Epithelial cell of proximal tubule (primary cell): ENCODE results near the gene TMEM131. TPM values are rescaled to one million over a fixed set of nuclear protein-coding genes. Genes with fewer than 3 reads are reported as not detected.

Experiments
- DNase-seq: peaks from one replicate; pipeline ENCODE4 v3.0.0-alpha.2; 2011; ENCODE audit warnings: low read depth
- H3K4me3 ChIP-seq: 2 replicates; pipeline ENCODE4 v1.5.1; 2011; ENCODE audit warnings: low read depth, mild to moderate bottlenecking, low read length
- CTCF ChIP-seq: conservative IDR thresholded peaks from 2 replicates; pipeline ENCODE4 v1.5.1; 2012; ENCODE audit warnings: low read depth, mild to moderate bottlenecking, low read length
- total RNA-seq: library from RNA; depleted of rRNA; stranded (reverse); fragments of >200 nt; gene quantifications from 2 replicates; pipeline ENCODE4 v1.2.3, GENCODE V29; 2015

Gene TMEM131
- total RNA-seq, 1 donor from 2014 or later: 16.0 TPM

DNA sequence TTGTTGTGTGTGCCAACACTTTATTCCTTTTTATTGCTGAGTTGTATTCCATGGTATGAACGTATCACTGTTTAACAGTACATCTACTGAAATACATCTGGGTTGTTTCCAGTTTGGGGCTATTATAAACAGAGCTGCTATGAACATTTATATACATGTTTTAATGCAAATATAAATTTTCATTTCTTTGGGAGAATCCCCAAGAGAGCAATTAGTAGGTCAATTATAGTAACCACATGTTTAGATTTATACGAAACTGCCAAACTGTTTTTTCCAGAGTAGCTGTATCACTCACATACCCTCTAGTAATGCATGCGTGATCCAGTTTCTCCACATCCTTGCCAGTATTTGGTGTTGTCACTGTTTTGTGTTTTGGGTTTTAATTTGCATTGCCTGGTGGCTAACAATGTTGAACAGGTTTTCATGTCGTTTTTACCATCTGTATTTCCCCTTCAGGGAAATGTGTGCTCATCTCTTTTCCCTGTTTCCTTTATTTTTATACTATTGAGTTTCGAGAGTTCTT is 81.0 kb downstream of the TMEM131 start:
- no peak for DNase-seq
- no peak for TF ChIP-seq CTCF
- H3K4me3 ChIP-seq: no peak overlapping the region

GRCh38 chr2:97913846-97914245 is 81.9 kb downstream of the TMEM131 start:
- H3K4me3 ChIP-seq: no peak overlapping the region
- no peak for TF ChIP-seq CTCF
- no peak for DNase-seq

GRCh38 chr2:97911922-97912575 is 83.7 kb downstream of the TMEM131 start:
- TF ChIP-seq CTCF: no peak
- H3K4me3 ChIP-seq: no peak overlapping the region
- DNase-seq: no peak

- H3K4me3 ChIP-seq: no peak overlapping the region
- TF ChIP-seq CTCF: no peak
- DNase-seq: no peak
Observed at GRCh38 chr2:97911206-97911921, 84.4 kb downstream of the TMEM131 start.

- DNase-seq: no peak
- no peak overlapping the region for H3K4me3 ChIP-seq
- TF ChIP-seq CTCF: no peak
Observed at GRCh38 chr2:97910403-97911205, 85.1 kb downstream of the TMEM131 start.

GRCh38 chr2:97908208-97908676 is 87.5 kb downstream of the TMEM131 start:
- no peak for TF ChIP-seq CTCF

More at GRCh38 chr2:97908208-97908676, 87.5 kb downstream of the TMEM131 start:
- no peak overlapping the region for H3K4me3 ChIP-seq
- DNase-seq: no peak
